HG02610 (cell line): ENCODE results near the gene BAIAP2L2.
"Not testable (repeated sequence)": the region's sequence is repeated elsewhere in the genome, so short reads cannot be mapped to it uniquely, and the experiment has no call there.

Experiments used
- ATAC-seq: cut with Tn5 transposase; IDR thresholded peaks from one replicate; pipeline ENCODE4 v1.9.1; 2021; ENCODE audit warnings: mild to moderate bottlenecking, moderate library complexity; ENCODE audit not compliant: unreplicated experiment

BAIAP2L2 gene

GRCh38 chr22:38129021-38129420, 18.5 kb upstream of the BAIAP2L2 start:
- ATAC-seq: no peak

- no peak for ATAC-seq
Measured at GRCh38 chr22:38127869-38128268, 17.4 kb upstream of the BAIAP2L2 start.

- no peak for ATAC-seq
Measured at GRCh38 chr22:38126928-38127668, 16.6 kb upstream of the BAIAP2L2 start.

GRCh38 chr22:38125751-38126201, 15.3 kb upstream of the BAIAP2L2 start:
- ATAC-seq: no peak

GRCh38 chr22:38125038-38125610, 14.6 kb upstream of the BAIAP2L2 start:
- no peak for ATAC-seq

- no peak for ATAC-seq
Measured at GRCh38 chr22:38124236-38124974, 13.9 kb upstream of the BAIAP2L2 start.

GRCh38 chr22:38122616-38123015, 12.1 kb upstream of the BAIAP2L2 start:
- ATAC-seq: no peak

- no peak for ATAC-seq
Measured at GRCh38 chr22:38120359-38121110, 10.1 kb upstream of the BAIAP2L2 start.

- ATAC-seq: not testable (repeated sequence)
Measured at GRCh38 chr22:38118747-38119146, 8.3 kb upstream of the BAIAP2L2 start.

- no peak for ATAC-seq
Measured at GRCh38 chr22:38118182-38118581, 7.7 kb upstream of the BAIAP2L2 start.

GRCh38 chr22:38117556-38117955, 7.1 kb upstream of the BAIAP2L2 start:
- not testable (repeated sequence) for ATAC-seq

- ATAC-seq: no peak
Measured at GRCh38 chr22:38115423-38116205, 5.1 kb upstream of the BAIAP2L2 start.

GRCh38 chr22:38114484-38115398, 4.3 kb upstream of the BAIAP2L2 start:
- ATAC-seq: no peak

GRCh38 chr22:38112381-38112780, 1.9 kb upstream of the BAIAP2L2 start:
- ATAC-seq: no peak

GRCh38 chr22:38111925-38112355, 1.5 kb upstream of the BAIAP2L2 start:
- no peak for ATAC-seq

GRCh38 chr22:38110863-38111852, 674 bp upstream of the BAIAP2L2 start:
- no peak for ATAC-seq

GRCh38 chr22:38109371-38110001, 998 bp downstream of the BAIAP2L2 start:
- no peak for ATAC-seq
